ENCODE measurements around the gene SPATA13.
"Not testable (repeated sequence)": the region's sequence is repeated elsewhere in the genome, so short reads cannot be mapped to it uniquely, and the experiment has no call there.

Gene SPATA13

GRCh38 chr13:24215732-24216131 lies 55.2 kb downstream of the SPATA13 start:
- Histone ChIP-seq H3K9me3 (ENCODE audit: low read length) (no peaks in the 10 kb centered on the region), H3K36me3 (ENCODE audit: insufficient read depth, low read length) (no peaks in the 10 kb centered on the region), H3K4me1 (ENCODE audit: insufficient read depth, low read length) (peaks cover 10% of the 10 kb centered on the region), H3K4me3 (ENCODE audit: low read length) (no peak overlapping the region), H3K27me3 (ENCODE audit: insufficient read depth, low read length) (no peaks in the 10 kb centered on the region), H2AFZ (ENCODE audit: low read depth, low read length) (no peak overlapping the region)

- Histone ChIP-seq H3K9me3 (ENCODE audit: low read length) (no peaks in the 10 kb centered on the region), H2AFZ (ENCODE audit: low read depth, low read length) (no peak overlapping the region), H3K4me3 (ENCODE audit: low read length) (no peak overlapping the region), H3K36me3 (ENCODE audit: insufficient read depth, low read length) (no peaks in the 10 kb centered on the region), H3K4me1 (ENCODE audit: insufficient read depth, low read length) (peaks cover 10% of the 10 kb centered on the region), H3K27me3 (ENCODE audit: insufficient read depth, low read length) (no peaks in the 10 kb centered on the region)
Measured at GRCh38 chr13:24216176-24216575, 55.7 kb downstream of the SPATA13 start.

GRCh38 chr13:24216779-24217178 lies 56.3 kb downstream of the SPATA13 start:
- H2AFZ ChIP-seq (ENCODE audit: low read depth, low read length), result not testable (repeated sequence)

DNA sequence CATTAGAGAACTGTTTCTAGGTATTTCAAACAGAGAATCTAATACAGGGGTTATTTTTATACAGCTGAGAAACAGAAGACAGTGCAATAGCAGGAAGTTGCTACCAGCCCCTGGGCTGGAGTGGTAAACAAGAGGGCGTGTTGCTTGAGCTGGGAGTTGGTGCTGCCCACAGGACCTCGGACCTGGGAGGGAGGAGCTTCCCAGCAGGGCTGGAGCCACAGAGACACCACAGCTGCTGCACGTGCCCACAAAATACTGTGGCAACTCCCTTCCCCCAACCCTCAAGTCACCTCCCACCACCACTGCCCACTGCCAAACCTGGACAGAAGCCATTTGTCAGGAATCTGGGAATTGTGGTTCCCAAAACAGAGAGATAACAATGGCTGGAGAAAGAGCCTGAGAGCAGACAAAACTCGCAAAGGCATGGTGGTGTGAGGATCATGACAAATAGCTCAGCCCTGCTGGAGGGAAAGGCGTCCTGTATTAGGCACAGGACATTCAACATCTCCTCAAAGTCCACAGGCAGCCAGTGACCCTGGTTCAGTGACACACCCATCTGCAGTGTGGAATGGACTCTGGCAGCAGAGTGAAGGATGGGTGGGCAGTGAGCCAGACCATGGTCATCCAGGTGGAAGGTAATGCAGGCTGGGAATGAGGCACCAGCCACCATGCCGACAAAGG lies 57.2 kb downstream of the SPATA13 start:
- no peaks in the 10 kb centered on the region for H3K27me3 ChIP-seq (ENCODE audit: insufficient read depth, low read length)
- H3K9me3 ChIP-seq (ENCODE audit: low read length), result no peaks in the 10 kb centered on the region
- H2AFZ ChIP-seq (ENCODE audit: low read depth, low read length), result no peak overlapping the region
- H3K36me3 ChIP-seq (ENCODE audit: insufficient read depth, low read length), result no peaks in the 10 kb centered on the region
- no peak overlapping the region for H3K4me3 ChIP-seq (ENCODE audit: low read length)
- peaks cover 10% of the 10 kb centered on the region for H3K4me1 ChIP-seq (ENCODE audit: insufficient read depth, low read length)

More at GRCh38 chr13:24216779-24217178, 56.3 kb downstream of the SPATA13 start:
- not testable (repeated sequence) for H3K4me3 ChIP-seq (ENCODE audit: low read length); H3K9me3 ChIP-seq (ENCODE audit: low read length); H3K4me1 ChIP-seq (ENCODE audit: insufficient read depth, low read length); H3K27me3 ChIP-seq (ENCODE audit: insufficient read depth, low read length); H3K36me3 ChIP-seq (ENCODE audit: insufficient read depth, low read length)

DNA sequence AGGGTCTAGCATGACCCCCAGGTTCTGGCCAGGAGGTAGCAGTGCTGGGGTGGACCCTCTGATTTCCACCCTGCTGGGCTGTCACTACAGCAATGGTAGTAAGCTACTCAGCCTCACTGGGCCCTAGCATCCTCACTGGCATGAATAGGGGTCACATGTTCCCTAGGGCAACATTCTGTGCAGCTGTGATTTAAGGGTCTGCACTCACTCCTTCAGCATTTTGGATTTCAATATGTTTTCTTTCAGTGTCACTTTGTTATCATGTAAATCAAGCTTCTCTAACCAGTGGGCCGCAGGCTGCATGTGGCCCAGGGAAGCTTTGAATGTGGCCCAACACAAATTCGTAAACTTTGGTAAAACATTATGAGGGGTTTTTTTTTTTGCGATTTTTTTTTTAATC lies 57.8 kb downstream of the SPATA13 start:
- Histone ChIP-seq H2AFZ (ENCODE audit: low read depth, low read length) (no peak overlapping the region), H3K36me3 (ENCODE audit: insufficient read depth, low read length) (no peaks in the 10 kb centered on the region), H3K27me3 (ENCODE audit: insufficient read depth, low read length) (no peaks in the 10 kb centered on the region), H3K4me3 (ENCODE audit: low read length) (no peak overlapping the region), H3K4me1 (ENCODE audit: insufficient read depth, low read length) (peaks cover 10% of the 10 kb centered on the region), H3K9me3 (ENCODE audit: low read length) (no peaks in the 10 kb centered on the region)

- Histone ChIP-seq H3K27me3 (ENCODE audit: insufficient read depth, low read length) (no peaks in the 10 kb centered on the region), H3K4me3 (ENCODE audit: low read length) (no peak overlapping the region), H3K36me3 (ENCODE audit: insufficient read depth, low read length) (peaks cover 2% of the 10 kb centered on the region)
Measured at GRCh38 chr13:24218977-24219376, 58.5 kb downstream of the SPATA13 start.

GRCh38 chr13:24220086-24220703 lies 59.7 kb downstream of the SPATA13 start:
- peaks cover 4% of the 10 kb centered on the region for H3K36me3 ChIP-seq (ENCODE audit: insufficient read depth, low read length)
- no peak overlapping the region for H2AFZ ChIP-seq (ENCODE audit: low read depth, low read length)
- H3K4me3 ChIP-seq (ENCODE audit: low read length), result no peak overlapping the region
- H3K4me1 ChIP-seq (ENCODE audit: insufficient read depth, low read length), result peaks cover 6% of the 10 kb centered on the region
- no peaks in the 10 kb centered on the region for H3K27me3 ChIP-seq (ENCODE audit: insufficient read depth, low read length)
- H3K9me3 ChIP-seq (ENCODE audit: low read length), result no peaks in the 10 kb centered on the region

More at GRCh38 chr13:24218977-24219376, 58.5 kb downstream of the SPATA13 start:
- no peak overlapping the region for H2AFZ ChIP-seq (ENCODE audit: low read depth, low read length)
- peaks cover 10% of the 10 kb centered on the region for H3K4me1 ChIP-seq (ENCODE audit: insufficient read depth, low read length)
- H3K9me3 ChIP-seq (ENCODE audit: low read length), result no peaks in the 10 kb centered on the region

- Histone ChIP-seq H3K27me3 (ENCODE audit: insufficient read depth, low read length) (no peaks in the 10 kb centered on the region), H3K36me3 (ENCODE audit: insufficient read depth, low read length) (peaks cover 4% of the 10 kb centered on the region), H3K4me3 (ENCODE audit: low read length) (no peak overlapping the region), H3K9me3 (ENCODE audit: low read length) (no peaks in the 10 kb centered on the region), H3K4me1 (ENCODE audit: insufficient read depth, low read length) (peaks cover 6% of the 10 kb centered on the region), H2AFZ (ENCODE audit: low read depth, low read length) (no peak overlapping the region)
Measured at GRCh38 chr13:24221007-24221406, 60.5 kb downstream of the SPATA13 start.

GRCh38 chr13:24222756-24223155 lies 62.2 kb downstream of the SPATA13 start:
- Histone ChIP-seq H3K36me3 (ENCODE audit: insufficient read depth, low read length) (peaks cover 4% of the 10 kb centered on the region), H3K9me3 (ENCODE audit: low read length) (no peaks in the 10 kb centered on the region), H2AFZ (ENCODE audit: low read depth, low read length) (no peak overlapping the region), H3K27me3 (ENCODE audit: insufficient read depth, low read length) (no peaks in the 10 kb centered on the region), H3K4me1 (ENCODE audit: insufficient read depth, low read length) (peaks cover 6% of the 10 kb centered on the region), H3K4me3 (ENCODE audit: low read length) (no peak overlapping the region)

GRCh38 chr13:24223341-24224231 lies 63.1 kb downstream of the SPATA13 start:
- peaks cover under 1% of the 10 kb centered on the region for H3K4me1 ChIP-seq (ENCODE audit: insufficient read depth, low read length)
- peaks cover 4% of the 10 kb centered on the region for H3K36me3 ChIP-seq (ENCODE audit: insufficient read depth, low read length)
- no peaks in the 10 kb centered on the region for H3K9me3 ChIP-seq (ENCODE audit: low read length)
- H3K4me3 ChIP-seq (ENCODE audit: low read length), result no peak overlapping the region
- no peaks in the 10 kb centered on the region for H3K27me3 ChIP-seq (ENCODE audit: insufficient read depth, low read length)
- no peak overlapping the region for H2AFZ ChIP-seq (ENCODE audit: low read depth, low read length)

GRCh38 chr13:24224232-24224680 lies 63.7 kb downstream of the SPATA13 start:
- Histone ChIP-seq H3K36me3 (ENCODE audit: insufficient read depth, low read length) (peaks cover 4% of the 10 kb centered on the region), H3K4me1 (ENCODE audit: insufficient read depth, low read length) (no peaks in the 10 kb centered on the region), H2AFZ (ENCODE audit: low read depth, low read length) (no peak overlapping the region), H3K27me3 (ENCODE audit: insufficient read depth, low read length) (no peaks in the 10 kb centered on the region), H3K4me3 (ENCODE audit: low read length) (no peak overlapping the region), H3K9me3 (ENCODE audit: low read length) (no peaks in the 10 kb centered on the region)

DNA sequence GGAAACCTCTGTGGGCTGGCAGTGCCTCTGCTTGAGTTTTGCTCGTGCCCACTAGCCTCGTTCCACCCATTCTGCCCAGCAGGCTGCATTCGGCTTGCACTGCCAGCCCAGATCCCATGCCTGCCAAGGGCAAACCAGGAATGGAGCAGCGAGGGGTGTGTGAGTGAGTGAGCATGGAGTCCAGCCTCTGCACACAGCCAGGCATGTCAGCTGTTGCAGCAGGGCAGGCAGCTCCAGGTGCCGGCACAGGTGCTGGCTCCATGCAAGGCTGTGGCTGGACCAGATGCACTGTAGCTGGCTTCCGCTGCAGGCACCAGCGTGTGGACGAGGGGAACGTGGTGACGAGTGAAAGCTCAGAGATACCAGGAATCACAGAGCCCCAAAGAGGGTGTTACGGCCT lies 64.5 kb downstream of the SPATA13 start:
- Histone ChIP-seq H3K9me3 (ENCODE audit: low read length) (no peaks in the 10 kb centered on the region), H3K4me1 (ENCODE audit: insufficient read depth, low read length) (no peaks in the 10 kb centered on the region), H3K4me3 (ENCODE audit: low read length) (no peak overlapping the region), H2AFZ (ENCODE audit: low read depth, low read length) (no peak overlapping the region), H3K36me3 (ENCODE audit: insufficient read depth, low read length) (peaks cover 4% of the 10 kb centered on the region), H3K27me3 (ENCODE audit: insufficient read depth, low read length) (no peaks in the 10 kb centered on the region)

DNA sequence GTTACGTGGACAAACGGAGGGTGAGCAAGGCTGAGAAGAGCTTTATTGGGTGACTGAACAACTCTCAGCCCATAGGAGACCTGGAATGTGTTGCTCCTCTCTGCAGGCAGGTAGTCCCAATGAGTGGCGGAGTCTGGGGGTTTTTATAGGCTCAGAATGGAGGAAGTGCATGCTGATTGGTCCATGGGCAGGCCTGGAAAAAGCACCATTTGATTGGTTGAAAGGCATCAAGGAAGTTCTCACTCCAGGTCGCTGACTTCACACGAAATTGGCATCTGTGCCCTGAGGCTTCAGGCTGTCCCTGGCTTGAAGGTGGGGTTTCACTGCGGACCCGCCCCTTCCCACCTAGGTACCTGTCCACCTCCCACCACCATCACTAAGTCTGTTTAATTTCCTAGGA lies 65.4 kb downstream of the SPATA13 start:
- Histone ChIP-seq H2AFZ (ENCODE audit: low read depth, low read length) (no peak overlapping the region), H3K4me3 (ENCODE audit: low read length) (no peak overlapping the region), H3K36me3 (ENCODE audit: insufficient read depth, low read length) (peaks cover 4% of the 10 kb centered on the region), H3K9me3 (ENCODE audit: low read length) (no peaks in the 10 kb centered on the region), H3K27me3 (ENCODE audit: insufficient read depth, low read length) (no peaks in the 10 kb centered on the region), H3K4me1 (ENCODE audit: insufficient read depth, low read length) (no peaks in the 10 kb centered on the region)

Measured in neuron (in vitro differentiated cells).